SK-N-MC (cell line): Measurements from ENCODE around the gene VWA7.

ENCODE experiments used
- DNase-seq: peaks from one replicate; pipeline ENCODE4 v3.0.0-alpha.2; 2011; ENCODE audit warnings: low read depth, low spot score
- H3K27ac ChIP-seq: fragments of 200-600 bp; sonication (generic); 2 replicates; pipeline ENCODE4 v1.5.1; 2016; ENCODE audit warnings: mixed run types
- H3K36me3 ChIP-seq: fragments of 200-600 bp; sonication (generic); 2 replicates; pipeline ENCODE4 v1.6.1; 2017; ENCODE audit warnings: antibody characterized with exemption, low read length, mixed read lengths; ENCODE audit not compliant: insufficient read depth
- H3K4me3 ChIP-seq: fragments of 200-600 bp; sonication (generic); 2 replicates; pipeline ENCODE4 v1.5.1; 2016
- H3K9ac ChIP-seq: fragments of 200-600 bp; sonication (generic); 2 replicates; pipeline ENCODE4 v1.8.0; 2017; ENCODE audit warnings: mixed run types, mixed read lengths; ENCODE audit not compliant: insufficient read length
- H3K9me3 ChIP-seq: fragments of 200-600 bp; sonication (generic); 2 replicates; pipeline ENCODE4 v1.6.1; 2017; ENCODE audit warnings: low read depth, mild to moderate bottlenecking, antibody characterized with exemption, low read length, moderate library complexity, mixed read lengths
- EZH2 ChIP-seq: fragments of 200-600 bp; sonication (generic); IDR thresholded peaks from one replicate; pipeline ENCODE4 v1.6.1; 2017; ENCODE audit warnings: antibody characterized with exemption
- FOXP2 ChIP-seq: optimal IDR thresholded peaks from 2 replicates; pipeline ENCODE3; 2011; ENCODE audit warnings: mild to moderate bottlenecking, moderate library complexity; ENCODE audit not compliant: insufficient read depth; ENCODE audit errors: extremely low read length, control extremely low read depth
- POLR2AphosphoS5 ChIP-seq: IDR thresholded peaks from 2 replicates; pipeline ENCODE4 v1.6.1; 2012; ENCODE audit warnings: mild to moderate bottlenecking, low read depth, low read length, borderline replicate concordance

VWA7 gene

DNA sequence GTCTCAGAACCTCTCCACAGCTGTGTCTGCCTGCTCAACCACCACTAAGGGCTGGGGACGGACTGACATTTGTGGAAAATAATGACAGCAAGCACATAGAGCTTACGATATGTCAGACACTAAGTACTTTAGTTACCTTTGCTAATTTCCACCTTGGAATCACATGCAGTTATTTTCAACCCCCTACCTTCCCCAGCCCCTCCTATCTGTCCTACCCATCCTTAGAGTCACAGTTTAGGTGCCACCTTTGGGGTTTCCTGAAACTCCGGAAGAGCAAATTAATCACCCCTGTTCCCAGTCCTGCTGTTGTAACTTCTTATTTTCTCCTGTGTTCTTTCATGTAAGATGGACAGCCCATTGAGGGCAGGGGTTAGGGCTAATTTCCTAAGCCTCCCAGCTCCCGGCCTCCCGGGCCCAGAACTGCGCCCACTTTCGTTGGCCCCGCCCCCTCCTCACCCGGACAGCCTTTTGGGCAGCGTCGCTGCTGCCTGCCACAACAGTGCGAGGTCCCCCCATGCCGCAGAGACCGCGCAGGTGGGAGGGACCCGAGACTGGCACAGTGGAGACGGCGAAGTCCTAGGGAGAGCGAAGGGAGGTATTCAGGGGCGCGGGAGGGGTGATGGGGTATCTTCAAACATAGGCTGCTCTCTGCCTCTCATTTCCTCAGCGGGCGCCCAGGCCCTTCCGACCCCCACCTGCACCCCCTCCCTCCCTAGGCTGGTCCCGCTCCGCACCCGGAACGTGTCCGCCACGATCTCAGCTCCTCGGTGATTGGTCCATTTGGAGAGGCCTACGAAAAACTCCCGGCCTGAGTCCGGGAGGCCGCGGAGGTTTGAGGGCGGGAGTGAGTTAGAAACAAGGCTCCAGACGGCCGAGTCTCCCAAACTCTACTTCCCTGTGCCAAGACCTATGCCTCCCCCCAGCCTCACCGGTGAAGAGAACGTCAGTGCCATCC lies 49.1 kb downstream of the VWA7 start:
- DNase-seq, result no peak
- Histone ChIP-seq H3K36me3 (peaks cover 31% of the 10 kb centered on the region), H3K27ac (no peak overlapping the region), H3K4me3 (no peak overlapping the region), H3K9ac (no peak overlapping the region), H3K9me3 (no peaks in the 10 kb centered on the region)
- no peak for TF ChIP-seq FOXP2

DNA sequence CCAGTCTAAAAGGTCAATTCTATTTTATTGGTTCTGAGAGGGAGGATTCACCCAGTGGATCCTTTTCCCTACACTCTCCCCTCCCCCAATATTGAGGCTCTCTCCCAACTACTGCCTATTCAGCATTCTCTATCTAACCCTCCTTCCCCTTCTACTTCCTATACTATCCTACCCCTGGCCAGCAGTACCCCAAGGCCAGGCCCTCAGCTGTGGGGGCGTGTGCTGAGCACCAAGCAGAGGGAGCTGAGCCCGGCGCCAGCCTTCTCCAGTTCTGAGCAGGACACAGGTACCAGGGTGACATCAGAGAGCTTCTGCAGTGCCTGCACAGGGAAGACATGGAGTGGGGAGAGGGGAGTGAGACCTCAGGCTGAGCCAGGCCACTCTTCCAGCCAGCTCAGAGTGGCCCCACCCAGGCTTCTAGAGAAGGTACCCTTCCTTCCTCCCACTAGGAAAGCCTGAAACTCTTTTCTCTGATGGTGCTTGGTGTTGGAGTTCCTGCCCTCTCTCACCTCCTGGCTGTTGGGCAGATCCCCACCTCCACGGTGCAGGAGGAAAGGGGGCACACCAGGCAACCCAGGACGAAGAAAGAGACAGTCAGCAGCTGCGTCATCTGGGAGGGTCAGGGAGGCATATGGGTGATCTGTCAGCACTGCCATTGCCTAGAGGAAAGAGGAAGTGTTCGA lies 50.0 kb downstream of the VWA7 start:
- no peak overlapping the region for H3K27ac ChIP-seq
- H3K9me3 ChIP-seq, result no peaks in the 10 kb centered on the region
- H3K36me3 ChIP-seq, result peaks cover 23% of the 10 kb centered on the region
- H3K9ac ChIP-seq, result no peak overlapping the region
- TF ChIP-seq POLR2AphosphoS5 (no peak), FOXP2 (no peak), EZH2 (no peak)
- DNase-seq, result no peak
- no peak overlapping the region for H3K4me3 ChIP-seq

GRCh38 chr6:31725502-31726350 lies 51.4 kb downstream of the VWA7 start:
- TF ChIP-seq EZH2, result no peak
- TF ChIP-seq POLR2AphosphoS5, result no peak
- no peak for TF ChIP-seq FOXP2
- Histone ChIP-seq H3K36me3 (peaks cover 9% of the 10 kb centered on the region; the same call in 1 of the 2 replicates), H3K9ac (no peak overlapping the region), H3K27ac (no peak overlapping the region), H3K9me3 (no peaks in the 10 kb centered on the region), H3K4me3 (no peak overlapping the region)
- no peak for DNase-seq

DNA sequence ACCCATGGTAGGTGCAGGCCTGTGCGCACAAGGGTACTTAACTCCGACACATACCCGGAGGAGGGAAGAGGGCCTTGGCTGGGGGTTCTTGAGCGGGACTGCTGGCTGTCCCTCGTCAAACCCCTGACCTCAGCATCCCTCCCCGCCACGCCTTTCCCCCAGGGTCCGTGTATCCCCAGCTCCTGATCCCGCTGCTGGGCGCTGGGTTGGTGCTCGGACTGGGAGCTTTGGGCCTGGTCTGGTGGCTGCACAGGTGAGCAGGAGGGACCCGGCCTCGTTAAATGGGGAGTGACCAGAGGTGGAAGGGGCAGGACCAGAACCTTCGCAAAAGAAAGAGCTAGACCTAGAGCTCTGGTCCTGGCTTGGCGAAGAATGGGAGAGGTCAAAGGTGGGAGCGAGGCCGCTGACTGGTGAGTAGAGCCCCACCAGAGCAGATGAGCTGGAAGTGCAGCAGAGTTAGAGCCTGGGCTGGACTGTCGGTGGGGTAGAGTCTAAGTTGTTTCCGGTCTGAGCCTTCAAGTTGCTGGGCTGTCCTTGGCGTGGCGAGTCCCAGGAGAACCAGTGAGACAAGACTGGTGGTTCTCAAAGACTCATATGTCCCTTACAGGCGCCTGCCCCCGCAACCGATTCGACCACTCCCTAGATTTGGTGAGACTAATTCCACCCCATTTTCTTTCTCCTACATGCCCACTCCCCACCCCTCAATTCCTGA lies 53.0 kb downstream of the VWA7 start:
- H3K9ac ChIP-seq, result no peak overlapping the region
- H3K36me3 ChIP-seq, result peaks cover 6% of the 10 kb centered on the region; the same call in 1 of the 2 replicates
- H3K9me3 ChIP-seq, result no peaks in the 10 kb centered on the region
- no peak overlapping the region for H3K27ac ChIP-seq
- no peak for TF ChIP-seq FOXP2
- no peak for TF ChIP-seq EZH2
- no peak for TF ChIP-seq POLR2AphosphoS5
- no peak for DNase-seq
- no peak overlapping the region for H3K4me3 ChIP-seq

GRCh38 chr6:31723245-31723979 lies 53.7 kb downstream of the VWA7 start, which contains the start of gene MPIG6B:
MPIG6B (plus strand) TSS chr6:31723373; CDS start chr6:31723384, 11 bp downstream.
- no peak for DNase-seq
- Histone ChIP-seq H3K9me3 (no peaks in the 10 kb centered on the region), H3K9ac (no peak within 1 kb of the TSS), H3K4me3 (no peak within 1 kb of the TSS), H3K27ac (no peak within 1 kb of the TSS), H3K36me3 (peaks cover 6% of the 10 kb centered on the region; the same call in 1 of the 2 replicates)
- TF ChIP-seq FOXP2, result no peak
- no peak for TF ChIP-seq EZH2
- no peak for TF ChIP-seq POLR2AphosphoS5

DNA sequence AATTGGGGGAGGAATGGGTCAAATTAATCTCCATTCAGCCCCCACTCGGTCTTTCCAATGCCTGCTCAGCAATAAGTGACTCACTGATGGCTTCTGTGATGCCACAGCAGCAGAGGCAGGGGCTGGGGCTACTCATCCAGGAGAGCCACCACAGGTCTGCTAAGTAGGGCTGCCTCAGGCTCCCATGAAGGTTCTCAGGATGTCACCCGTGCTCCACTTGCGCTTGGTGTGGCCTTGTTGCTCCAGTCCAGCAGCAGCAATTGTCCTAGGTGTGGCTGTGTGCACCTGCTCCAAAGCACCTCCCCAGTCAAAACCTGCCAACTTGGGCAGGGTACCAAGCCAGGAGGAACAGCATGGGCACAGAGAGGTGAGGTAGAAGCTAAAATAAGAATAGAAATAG lies 55.0 kb downstream of the VWA7 start:
- Histone ChIP-seq H3K9ac (no peak overlapping the region), H3K9me3 (no peaks in the 10 kb centered on the region), H3K27ac (no peak overlapping the region), H3K4me3 (no peak overlapping the region), H3K36me3 (peaks cover 3% of the 10 kb centered on the region; the same call in 1 of the 2 replicates)
- TF ChIP-seq POLR2AphosphoS5, result no peak
- no peak for TF ChIP-seq FOXP2
- no peak for TF ChIP-seq EZH2
- DNase-seq, result no peak

- TF ChIP-seq FOXP2 (no peak), POLR2AphosphoS5 (no peak), EZH2 (no peak)
- no peak within 1 kb of the TSS for H3K9ac ChIP-seq
- no peak within 1 kb of the TSS for H3K27ac ChIP-seq
- H3K36me3 ChIP-seq, result no peaks in the 10 kb centered on the region
- no peak for DNase-seq
- H3K4me3 ChIP-seq, result no peak within 1 kb of the TSS
- H3K9me3 ChIP-seq, result no peaks in the 10 kb centered on the region
Observed at GRCh38 chr6:31721351-31722020, 55.6 kb downstream of the VWA7 start, which contains the start of gene LY6G6C. LY6G6C (minus strand) TSS chr6:31721746; CDS start chr6:31721679, 67 bp downstream.
